Suprapubic skin (tissue), 4 donors: Measurements from ENCODE around the gene PYGL.

Experiments
- CTCF ChIP-seq, 2 donors: fragments of 200-600 bp in 1 of 2; fragments of 450-650 bp in 1 of 2; sonication (generic) in 1 of 2; IDR thresholded peaks; one replicate each; pipeline ENCODE4 v1.5.1; 2016 to 2019; ENCODE audit warnings: antibody characterized with exemption in 2 of 2, mild to moderate bottlenecking in 1 of 2, moderate library complexity in 1 of 2
- EP300 ChIP-seq: sonication (generic); formaldehyde crosslinking; IDR thresholded peaks from one replicate; pipeline ENCODE4 v1.6.1; 2017; ENCODE audit warnings: antibody characterized with exemption
- POLR2A ChIP-seq, 2 donors: fragments of 450-650 bp; IDR thresholded peaks; one replicate each; pipeline ENCODE4 v1.6.1; 2017; ENCODE audit warnings: antibody characterized with exemption in 2 of 2, mild to moderate bottlenecking in 2 of 2, moderate library complexity in 2 of 2
- POLR2AphosphoS5 ChIP-seq, 3 donors: sonication (generic); formaldehyde crosslinking; IDR thresholded peaks; one replicate each; pipeline ENCODE4 v1.6.1; 2017; ENCODE audit warnings: antibody characterized with exemption in 3 of 3

GRCh38 chr14:50970886-50971781 lies 26.9 kb upstream of the PYGL start:
- TF ChIP-seq CTCF (IDR thresholded peaks at IDR 0.05) (no peak), POLR2AphosphoS5 (IDR thresholded peaks at IDR 0.05) (no peak), EP300 (no peak), POLR2A (IDR thresholded peaks at IDR 0.05) (no peak)
